ENCODE data around the gene MRTFA.
"Not testable (repeated sequence)": the region's sequence is repeated elsewhere in the genome, so short reads cannot be mapped to it uniquely, and the experiment has no call there.

DNA sequence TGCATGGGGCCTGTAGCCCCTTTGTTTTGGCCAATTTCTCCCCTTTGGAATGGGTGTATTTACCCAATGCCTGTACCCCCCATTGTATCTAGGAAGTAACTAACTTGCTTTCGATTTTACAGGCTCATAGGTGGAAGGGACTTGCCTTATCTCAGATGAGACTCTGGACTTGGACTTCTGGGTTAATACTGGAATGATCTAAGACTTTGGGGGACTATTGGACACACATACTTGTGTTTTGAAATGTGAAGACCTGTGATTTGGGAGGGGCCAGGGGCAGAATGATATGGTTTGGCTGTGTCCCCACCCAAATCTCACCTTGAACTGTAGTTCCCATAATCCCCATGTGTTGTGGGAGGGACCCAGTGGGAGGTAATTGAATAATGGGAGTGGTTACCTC is 82.5 kb downstream of the MRTFA start:
- not testable (repeated sequence) for TF ChIP-seq FOXK2 (IDR thresholded peaks at IDR 0.05); FOXA1 (IDR thresholded peaks at IDR 0.05); ELF4 (IDR thresholded peaks at IDR 0.05); LEF1 (IDR thresholded peaks at IDR 0.05; ENCODE audit: borderline replicate concordance); SP1 (IDR thresholded peaks at IDR 0.05); TARDBP (IDR thresholded peaks at IDR 0.05); SUZ12 (IDR thresholded peaks at IDR 0.05); NFRKB (IDR thresholded peaks at IDR 0.05)
- TF ChIP-seq, protein P1, sequence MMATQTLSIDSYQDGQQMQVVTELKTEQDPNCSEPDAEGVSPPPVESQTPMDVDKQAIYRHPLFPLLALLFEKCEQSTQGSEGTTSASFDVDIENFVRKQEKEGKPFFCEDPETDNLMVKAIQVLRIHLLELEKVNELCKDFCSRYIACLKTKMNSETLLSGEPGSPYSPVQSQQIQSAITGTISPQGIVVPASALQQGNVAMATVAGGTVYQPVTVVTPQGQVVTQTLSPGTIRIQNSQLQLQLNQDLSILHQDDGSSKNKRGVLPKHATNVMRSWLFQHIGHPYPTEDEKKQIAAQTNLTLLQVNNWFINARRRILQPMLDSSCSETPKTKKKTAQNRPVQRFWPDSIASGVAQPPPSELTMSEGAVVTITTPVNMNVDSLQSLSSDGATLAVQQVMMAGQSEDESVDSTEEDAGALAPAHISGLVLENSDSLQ (IDR thresholded peaks at IDR 0.05): not testable (repeated sequence)
